ENCODE data around the gene EDNRB.

GRCh38 chr13:77916488-77916887 lies 2.1 kb downstream of the EDNRB start:
- TF ChIP-seq CTCF (IDR thresholded peaks at IDR 0.05; ENCODE audit: low read length): no peak
- TF ChIP-seq EZH2 (IDR thresholded peaks at IDR 0.05; ENCODE audit: borderline replicate concordance, low read length): no peak
